Stimulated activated naive CD8-positive, alpha-beta T cell treated with anti-CD3 and anti-CD28 coated beads, Interleukin-15, Interleukin-2, amounts not matched to agents 100 U/mL and 50 U/mL, for 24 hours (primary cell): ENCODE measurements around the gene FCHSD2.
"Not testable (repeated sequence)": the region's sequence is repeated elsewhere in the genome, so short reads cannot be mapped to it uniquely, and the experiment has no call there.

Experiments used
- ATAC-seq: fragments of 150-1000 bp; cut with Tn5 transposase; one replicate; pipeline ENCODE4 v1.10.0; 2021
- DNase-seq: peaks from one replicate; pipeline ENCODE4 v3.0.0; 2021

Gene FCHSD2

DNA sequence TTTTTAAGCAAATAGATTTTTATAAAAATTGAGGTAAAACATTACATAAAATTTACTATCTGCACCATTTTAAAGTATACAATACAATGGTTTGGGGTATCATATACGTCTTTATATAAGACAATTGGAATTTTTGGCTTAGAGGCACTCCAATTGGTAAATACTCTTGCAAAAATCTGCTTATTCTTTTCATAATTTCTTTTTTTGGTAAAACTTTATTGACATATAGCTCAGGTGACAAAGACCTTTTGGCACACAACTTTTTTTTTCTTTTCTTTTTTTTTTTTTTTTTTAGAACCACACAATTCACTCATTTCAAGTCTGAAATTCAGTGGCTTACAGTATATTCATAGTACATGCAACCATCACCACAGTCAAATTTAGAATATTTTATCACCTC is 270.1 kb downstream of the FCHSD2 start:
- ATAC-seq (no peak), DNase-seq (no peak)

- no peak for DNase-seq
These were observed 271.0 kb downstream of the FCHSD2 start for GRCh38 chr11:72871119-72871518.

GRCh38 chr11:72869831-72870230 is 272.3 kb downstream of the FCHSD2 start:
- ATAC-seq (no peak), DNase-seq (no peak)

More at GRCh38 chr11:72871119-72871518, 271.0 kb downstream of the FCHSD2 start:
- ATAC-seq = no peak

- DNase-seq = no peak
- ATAC-seq = no peak
These were observed 274.1 kb downstream of the FCHSD2 start for GRCh38 chr11:72867970-72868369.

DNA sequence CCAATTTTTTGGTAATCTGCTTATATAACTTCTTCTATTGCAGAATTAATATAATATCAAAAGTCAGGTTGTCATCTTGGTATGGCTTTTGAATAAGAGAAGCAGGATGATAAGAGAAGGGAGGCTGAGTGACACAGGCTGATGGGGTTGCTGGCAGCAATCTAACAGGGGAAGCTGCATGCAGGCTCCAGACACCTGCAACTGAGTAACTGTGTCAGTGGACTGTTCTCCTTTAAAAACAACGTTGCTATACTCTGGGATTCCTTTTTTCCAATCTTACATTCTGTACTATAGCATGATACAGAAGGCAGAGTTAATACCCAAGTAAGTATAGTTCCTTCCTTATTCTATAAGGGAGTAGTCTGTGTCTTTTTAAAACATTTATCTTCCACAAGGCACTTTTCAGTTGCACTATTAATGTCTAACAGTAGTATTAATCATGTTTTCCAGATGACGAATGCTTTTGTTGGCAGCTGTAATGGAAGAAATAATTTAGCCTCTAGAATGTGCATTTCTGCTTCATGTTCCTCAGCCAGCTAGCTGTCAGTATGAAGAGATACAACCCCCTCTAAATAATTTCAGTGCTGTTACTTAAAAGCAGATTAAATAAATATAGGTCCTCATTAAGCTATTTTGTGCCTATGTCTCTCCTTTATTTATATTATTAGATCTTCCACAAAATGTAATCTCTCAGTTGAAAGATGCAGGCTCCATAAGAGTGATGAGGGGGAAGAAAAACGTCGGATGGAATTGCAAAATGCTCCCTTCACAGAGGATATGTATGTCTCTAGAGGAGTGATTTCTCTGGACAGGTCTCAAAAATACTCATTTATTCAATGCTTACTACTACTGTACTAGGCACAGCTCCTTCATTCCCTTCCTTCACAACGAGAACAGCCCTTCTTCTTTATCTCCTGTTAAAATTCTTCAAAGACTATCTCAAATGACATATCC is 277.1 kb downstream of the FCHSD2 start:
- ATAC-seq (no peak), DNase-seq (no peak)

DNA sequence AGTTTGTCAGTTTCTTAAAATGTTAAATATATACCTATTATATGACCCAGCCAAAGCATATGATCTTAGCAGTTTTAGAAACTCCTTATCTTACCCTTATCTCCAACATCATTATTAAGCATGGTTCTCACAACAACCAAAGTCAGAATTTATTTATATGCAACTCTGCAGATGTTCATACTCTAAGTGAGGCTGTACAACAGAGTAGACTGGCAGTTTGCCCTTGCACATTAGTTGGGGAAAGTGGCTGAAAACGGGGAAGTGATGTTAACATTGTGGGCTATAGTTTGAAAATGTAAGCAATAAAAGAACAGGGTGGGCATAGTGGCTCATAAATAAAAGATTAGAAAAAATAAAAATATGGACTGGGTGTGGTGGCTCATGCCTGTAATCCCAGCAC is 278.2 kb downstream of the FCHSD2 start:
- no peak for ATAC-seq
- no peak for DNase-seq

GRCh38 chr11:72863091-72863490 is 279.0 kb downstream of the FCHSD2 start:
- no peak for ATAC-seq
- no peak for DNase-seq

GRCh38 chr11:72860592-72860991 is 281.5 kb downstream of the FCHSD2 start:
- no peak for DNase-seq
- no peak for ATAC-seq

DNA sequence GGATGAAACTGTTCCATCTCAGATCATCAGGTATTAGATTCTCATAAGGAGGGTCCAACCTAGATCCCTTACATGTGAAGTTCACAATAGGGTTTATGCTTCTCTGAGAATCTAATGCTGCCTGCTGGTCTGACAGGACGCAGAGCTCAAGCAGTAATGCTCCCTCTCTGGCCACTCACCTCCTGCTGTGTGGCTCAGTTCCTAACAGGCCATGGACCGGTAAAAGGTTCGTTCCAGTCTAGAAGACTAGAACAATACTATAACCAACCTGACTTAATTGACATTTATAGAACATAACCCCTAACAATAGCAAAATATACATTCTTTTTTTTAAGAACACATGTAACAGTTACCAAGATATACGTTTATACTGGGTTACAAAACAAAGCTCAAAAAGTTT is 282.1 kb downstream of the FCHSD2 start:
- DNase-seq (no peak), ATAC-seq (no peak)

DNA sequence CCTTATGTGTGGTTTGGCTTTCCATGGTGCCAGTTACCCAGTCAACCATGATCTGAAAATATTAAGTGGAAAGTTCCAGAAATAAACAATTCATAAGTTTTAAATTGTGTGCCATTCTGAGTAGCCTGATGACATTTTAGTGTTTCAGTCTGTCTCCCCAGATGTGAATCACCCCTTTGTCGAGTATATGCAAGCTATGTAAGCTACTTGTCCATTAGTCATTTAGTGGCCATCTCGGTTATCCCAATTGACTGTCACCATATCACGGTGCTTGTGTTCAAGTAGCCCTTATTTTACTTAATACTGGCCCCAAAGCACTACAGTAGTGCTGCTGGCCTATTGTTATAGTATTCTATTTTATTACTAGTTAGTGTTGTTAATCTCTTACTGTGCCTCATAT is 283.0 kb downstream of the FCHSD2 start:
- no peak for ATAC-seq

GRCh38 chr11:72858267-72858666 is 283.9 kb downstream of the FCHSD2 start:
- not testable (repeated sequence) for ATAC-seq, DNase-seq

More for the DNA sequence above, 283.0 kb downstream of the FCHSD2 start:
- no peak for DNase-seq

DNA sequence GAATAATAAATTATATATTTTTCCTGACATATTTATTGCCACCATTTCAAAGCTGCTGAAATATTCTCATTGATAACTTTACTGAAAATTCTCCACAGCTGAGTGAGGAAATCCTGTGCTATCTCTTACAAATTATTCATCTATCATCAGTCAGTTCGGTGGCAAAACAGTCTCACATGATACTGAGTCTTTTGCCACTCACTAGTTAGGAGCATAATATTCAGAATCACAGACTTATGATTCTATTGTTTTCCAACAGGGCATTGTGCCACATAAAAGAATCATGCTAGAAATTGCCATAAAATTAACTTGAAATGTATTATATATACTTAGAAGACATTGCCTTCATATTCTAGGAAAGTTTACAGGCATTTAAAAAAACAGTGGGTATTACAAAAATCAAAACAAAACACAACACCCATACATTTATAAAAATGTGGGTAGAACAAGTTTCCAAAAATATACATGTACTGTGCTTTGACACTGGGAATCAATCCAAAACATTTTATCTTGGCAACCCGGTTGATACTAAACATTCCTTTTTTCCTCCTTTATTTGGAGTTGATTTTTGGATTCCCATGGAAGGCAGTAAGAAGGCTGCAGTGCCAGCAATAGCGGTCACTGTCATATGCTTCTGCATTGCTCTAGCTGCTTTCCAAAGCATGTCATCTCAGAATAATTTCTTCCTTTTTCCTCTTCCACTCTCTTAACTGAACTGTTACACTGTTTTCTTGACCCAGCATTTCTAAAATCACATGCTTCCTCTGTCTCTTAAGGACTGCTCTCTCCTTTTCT is 285.4 kb downstream of the FCHSD2 start:
- no peak for DNase-seq
- ATAC-seq = no peak

- no peak for DNase-seq
- no peak for ATAC-seq
These were observed 286.1 kb downstream of the FCHSD2 start for GRCh38 chr11:72856065-72856464.

GRCh38 chr11:72851726-72852125 is 290.4 kb downstream of the FCHSD2 start:
- DNase-seq = no peak
- no peak for ATAC-seq

- DNase-seq (no peak), ATAC-seq (no peak)
These were observed 291.3 kb downstream of the FCHSD2 start for GRCh38 chr11:72850832-72851231.

DNA sequence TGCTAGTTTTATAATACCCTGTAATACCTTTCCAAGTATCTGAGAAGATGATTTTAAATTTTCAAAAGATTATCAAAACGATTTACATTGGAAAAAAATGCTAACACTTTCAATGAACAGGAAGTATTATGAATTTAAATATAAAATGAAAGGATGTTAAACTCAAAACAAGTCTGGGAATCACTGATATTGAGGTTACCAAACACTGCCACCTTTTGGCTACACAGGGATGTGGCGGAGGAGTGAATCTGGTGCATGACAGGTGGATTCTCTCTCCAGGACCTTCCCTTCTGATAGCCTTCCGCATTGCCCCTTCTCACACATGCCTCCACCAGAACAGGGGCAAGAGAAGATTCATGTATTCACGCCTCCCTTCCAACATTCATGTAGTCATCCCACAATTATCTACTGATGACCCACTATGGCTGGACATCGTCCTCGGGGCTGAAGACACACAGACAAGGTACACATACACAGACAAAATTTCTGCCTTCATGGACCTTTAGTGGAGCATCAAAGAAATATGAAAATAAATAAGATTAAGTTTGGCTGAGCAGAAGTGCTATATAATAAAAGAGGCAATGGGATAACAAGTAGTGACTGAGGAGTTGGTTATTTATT is 293.2 kb downstream of the FCHSD2 start:
- ATAC-seq (no peak), DNase-seq (peak; percentile 32)

DNA sequence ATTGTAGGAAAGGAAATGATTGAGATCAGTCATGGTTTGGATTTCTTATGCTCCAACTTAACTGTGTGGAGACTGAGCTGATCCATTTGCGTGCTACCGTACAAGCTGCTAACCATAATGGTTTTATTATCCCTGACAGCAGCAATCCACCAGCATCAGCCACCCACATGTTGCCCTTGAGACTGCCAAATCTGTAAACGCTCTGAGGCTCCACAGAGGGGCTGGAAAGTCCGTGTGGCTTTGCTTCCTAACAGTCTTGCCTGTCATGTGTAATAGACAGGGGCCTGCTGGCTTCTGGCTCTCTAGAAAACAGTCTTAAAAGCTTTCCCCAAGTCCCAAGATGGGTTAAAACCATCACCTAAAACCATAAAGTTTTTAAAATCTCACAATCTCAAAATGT is 297.8 kb downstream of the FCHSD2 start:
- no peak for ATAC-seq
- DNase-seq = no peak

- DNase-seq = no peak
- ATAC-seq = no peak
These were observed 299.3 kb downstream of the FCHSD2 start for GRCh38 chr11:72842653-72843330.

DNA sequence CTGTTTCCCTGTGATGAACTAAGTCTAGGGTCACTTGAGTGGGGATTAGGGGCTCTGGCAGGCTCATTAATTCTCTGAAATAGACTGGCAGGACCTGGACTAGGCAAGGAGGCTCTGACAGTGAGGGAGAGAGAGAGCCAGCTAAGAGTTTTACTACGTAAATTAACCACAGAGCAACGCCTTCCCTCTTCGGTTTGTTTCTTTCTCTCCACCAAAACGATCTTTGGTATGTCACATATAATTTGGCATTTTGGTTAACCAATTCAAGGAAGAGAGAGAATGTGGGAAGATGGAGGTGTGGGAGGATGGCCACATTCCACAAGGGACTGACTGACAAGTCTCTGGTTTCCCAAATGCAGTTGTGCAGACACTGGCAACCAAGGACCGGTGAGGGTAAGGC is 300.0 kb downstream of the FCHSD2 start:
- no peak for DNase-seq

GRCh38 chr11:72841397-72841796 is 300.7 kb downstream of the FCHSD2 start:
- DNase-seq (no peak), ATAC-seq (no peak)

More for the DNA sequence above, 300.0 kb downstream of the FCHSD2 start:
- ATAC-seq = no peak

GRCh38 chr11:72840780-72841179 is 301.3 kb downstream of the FCHSD2 start:
- no peak for DNase-seq
- no peak for ATAC-seq

- no peak for ATAC-seq
- DNase-seq = no peak
These were observed 303.3 kb downstream of the FCHSD2 start for GRCh38 chr11:72838691-72839305.
